NOMO-1 treated with DMSO at 0.1 percent for 48 hours (cell line): ENCODE data around the gene JUND.
A peak's percentile ranks its signal among the peaks of the same experiment; 100 is the strongest.

Experiments used
- DNase-seq: peaks from one replicate; lab custom pipeline; 2025; ENCODE audit not compliant: unreplicated experiment; lab: John Stamatoyannopoulos, UW

JUND gene

DNA sequence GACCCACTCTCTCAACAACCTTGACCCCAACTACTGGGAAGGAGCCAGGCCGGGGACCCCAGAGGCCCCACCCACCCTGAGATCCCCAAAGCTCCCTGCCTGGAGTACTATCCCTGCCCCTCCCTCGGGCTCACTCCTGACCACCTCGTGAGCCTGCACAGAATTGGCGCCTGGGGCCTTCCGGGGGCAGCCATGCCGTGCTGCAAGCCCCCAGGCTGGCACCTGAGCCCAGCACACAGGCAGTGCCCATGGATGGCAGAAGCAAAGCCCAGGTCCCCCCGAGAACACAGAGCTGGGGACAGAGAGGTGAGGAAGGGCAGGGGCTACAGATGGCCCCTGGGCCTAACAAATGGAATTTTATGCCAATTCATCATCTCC, 27.5 kb upstream of the JUND start:
- DNase-seq, result no peak

DNA sequence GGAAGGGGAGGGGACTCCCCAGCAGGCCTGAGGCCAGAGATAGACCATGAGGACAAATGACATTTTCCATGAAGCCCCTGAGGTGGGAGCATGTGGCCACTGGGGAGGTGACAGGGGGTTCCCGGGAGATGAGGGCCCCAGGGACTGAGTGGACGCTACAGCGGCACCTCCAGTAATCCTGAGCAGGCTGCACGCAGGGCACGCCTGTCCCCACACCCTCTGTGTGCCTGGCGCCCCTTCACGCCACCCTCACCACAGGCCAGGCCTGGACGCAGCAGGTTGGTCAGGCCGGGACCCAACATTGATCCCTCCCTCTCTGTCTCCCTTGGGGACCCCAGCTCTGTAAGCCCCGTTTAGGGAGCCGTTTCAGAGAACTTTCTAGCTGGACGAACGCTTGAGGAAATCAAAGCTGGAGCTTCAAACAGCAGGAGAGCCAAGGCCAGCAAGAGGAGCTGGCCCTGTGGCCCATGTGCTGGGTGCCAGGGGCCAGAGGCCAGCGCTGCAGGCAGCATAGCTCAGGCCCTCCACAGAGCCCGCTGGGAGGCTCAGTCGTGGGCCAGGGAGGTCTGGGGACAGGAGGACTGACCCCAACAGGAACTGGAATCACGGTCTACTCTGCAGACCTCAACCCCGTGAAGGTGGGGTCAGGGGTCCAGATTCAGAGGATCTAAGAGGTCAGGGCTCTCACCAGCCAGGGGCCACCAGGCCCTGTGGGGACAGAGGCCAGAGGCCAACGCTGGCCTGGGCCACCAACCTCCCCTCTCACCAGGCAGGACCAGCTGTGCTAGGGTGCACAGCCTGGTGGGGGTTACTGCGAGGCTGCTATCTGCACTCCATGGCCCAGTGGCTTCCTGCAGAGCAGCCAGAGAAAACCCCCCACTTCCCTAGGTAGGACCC, 26.9 kb upstream of the JUND start:
- no peak for DNase-seq

DNA sequence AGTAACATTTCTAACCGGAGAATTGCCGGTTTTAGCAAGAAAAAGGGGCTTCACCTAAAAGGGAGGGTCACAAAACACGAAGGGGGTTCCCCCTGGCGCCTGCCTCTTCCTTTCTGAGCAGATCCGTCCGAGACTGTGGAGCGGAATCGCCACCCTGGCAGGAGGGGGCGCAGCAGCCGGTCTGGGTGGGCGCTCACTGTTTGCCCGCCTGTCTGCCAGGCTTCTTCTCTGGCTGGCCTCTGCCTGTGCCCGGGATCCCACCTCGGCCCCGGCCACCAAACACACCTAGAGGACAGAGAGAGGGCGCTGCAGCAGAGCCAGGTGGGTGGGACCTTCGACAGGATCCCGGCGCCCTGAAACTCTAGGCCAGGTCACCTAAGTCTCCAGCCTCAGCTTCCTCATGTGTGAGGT, 25.9 kb upstream of the JUND start:
- no peak for DNase-seq

DNA sequence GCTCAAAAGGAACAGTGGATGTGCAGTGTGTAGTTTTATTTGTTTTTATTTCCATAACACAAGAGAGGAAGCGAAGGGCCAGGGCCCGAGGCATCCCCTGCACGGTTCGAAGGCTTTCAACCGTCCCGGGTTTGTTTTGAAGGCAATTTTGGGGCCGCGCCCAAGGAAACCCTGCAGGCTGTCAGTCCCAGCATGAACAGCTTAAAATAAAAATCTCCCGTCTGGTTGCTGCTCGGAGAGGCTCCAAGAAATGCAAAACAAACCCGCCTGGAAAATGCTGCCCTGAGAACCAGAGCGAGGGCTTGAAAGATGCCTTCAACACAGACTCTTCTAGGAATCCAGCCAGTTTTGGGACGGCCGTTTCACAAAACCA, 25.5 kb upstream of the JUND start:
- DNase-seq, result no peak

DNA sequence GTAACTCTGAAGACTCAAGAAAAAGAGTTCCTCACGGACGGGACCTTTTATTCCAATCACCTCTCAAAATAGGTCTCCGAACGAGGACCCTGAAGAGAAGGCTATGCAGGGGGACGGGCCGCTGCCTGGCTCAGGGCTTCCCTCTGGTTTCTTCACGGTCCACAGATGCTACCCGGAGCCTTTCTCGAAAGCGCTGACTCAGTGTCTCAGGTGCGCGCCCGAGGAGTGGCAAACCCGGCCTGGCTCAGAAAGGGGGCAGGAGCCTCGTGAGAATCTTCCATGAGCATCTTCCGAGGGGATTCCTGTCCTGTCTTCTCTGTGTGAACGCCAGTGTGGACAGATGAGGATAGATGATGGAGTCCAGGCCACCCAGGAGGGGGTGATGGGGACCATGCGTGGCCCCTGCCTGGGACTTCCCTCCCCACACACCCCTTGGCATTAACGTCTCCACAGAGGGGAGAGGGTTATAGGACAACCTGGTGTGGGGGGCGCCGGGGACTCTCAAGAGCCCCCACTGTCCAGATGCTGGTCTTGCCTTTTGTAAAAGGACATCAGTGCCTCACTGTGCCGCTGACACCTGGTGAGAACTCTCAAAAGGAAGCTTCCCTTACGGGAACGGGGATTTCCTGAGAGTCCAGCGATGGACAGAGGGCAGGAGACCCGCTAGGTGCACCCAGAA, 24.9 kb upstream of the JUND start:
- no peak for DNase-seq

DNA sequence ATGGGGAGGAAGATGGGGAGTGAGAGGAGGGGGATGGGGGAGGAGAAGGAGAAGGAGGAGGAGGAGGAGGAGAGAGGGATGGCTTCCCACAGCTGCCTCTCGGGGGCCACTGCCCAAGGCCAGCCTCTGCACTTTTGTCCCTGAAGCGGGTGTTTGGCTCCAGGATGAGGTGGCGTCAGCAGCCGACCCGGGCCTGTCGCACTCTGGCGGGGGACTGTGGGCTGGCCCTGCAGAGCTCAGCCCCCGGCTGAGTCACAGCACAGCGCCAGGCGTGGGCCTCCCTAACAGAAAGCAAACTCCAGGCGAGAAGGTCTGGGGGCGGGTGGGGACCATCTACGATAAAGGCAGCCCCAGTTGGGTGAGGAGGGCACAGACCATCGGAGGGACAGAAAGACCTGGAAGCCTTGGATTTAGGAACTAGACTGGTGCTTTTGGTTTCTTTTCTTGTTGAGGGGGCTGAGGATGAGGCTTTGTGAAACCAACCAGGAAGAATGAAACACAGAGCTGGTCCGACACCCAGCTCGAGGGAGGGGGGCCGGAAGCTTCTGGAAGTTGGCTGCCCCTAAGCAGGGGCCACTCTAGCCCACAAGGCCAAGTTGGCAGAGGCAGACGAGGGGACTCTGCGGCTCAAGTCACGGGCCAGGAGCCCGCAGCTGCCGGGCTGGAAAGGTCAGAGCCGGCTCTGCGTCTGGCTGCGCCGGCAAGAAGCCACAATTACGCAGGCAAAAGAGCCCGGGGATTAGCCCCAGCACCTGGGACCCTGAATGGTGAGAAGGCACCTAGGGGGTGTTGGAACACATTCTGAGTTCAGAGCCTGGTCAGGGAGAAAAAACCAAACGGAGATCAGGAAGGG, 23.3 kb upstream of the JUND start:
- peak; percentile 74 for DNase-seq

DNA sequence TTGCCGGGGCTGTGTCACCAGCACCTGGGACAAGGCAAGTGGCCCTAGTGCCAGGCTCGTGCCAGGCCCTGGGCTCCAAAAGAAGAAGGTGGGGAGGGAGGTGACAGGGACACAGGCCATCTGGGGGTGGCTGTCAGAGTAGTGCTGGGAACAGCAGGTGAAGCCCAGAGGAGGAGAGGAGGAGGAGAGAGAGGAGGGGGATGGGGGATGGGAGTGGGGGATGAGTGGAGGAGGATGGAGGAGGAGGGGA, 22.7 kb upstream of the JUND start:
- DNase-seq, result no peak

DNA sequence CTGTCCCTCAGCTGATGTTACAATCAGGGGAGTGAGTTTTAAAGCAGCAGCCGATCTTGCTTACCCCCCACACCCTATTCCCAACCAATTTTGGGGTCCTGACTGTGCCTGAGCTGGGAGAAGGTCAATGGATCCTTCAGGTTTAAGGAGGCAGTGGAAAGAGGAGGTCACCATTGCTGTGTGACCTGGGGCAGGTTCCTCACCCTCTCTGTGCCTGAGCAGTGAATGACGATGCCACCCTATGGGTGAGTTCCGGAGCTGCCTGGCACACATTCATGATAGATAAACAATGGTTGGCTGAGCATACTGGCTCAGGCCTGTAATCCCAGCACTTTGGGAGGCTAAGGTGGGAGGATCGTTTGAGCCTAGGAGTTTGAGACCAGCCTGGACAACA, 20.3 kb upstream of the JUND start:
- no peak for DNase-seq

DNA sequence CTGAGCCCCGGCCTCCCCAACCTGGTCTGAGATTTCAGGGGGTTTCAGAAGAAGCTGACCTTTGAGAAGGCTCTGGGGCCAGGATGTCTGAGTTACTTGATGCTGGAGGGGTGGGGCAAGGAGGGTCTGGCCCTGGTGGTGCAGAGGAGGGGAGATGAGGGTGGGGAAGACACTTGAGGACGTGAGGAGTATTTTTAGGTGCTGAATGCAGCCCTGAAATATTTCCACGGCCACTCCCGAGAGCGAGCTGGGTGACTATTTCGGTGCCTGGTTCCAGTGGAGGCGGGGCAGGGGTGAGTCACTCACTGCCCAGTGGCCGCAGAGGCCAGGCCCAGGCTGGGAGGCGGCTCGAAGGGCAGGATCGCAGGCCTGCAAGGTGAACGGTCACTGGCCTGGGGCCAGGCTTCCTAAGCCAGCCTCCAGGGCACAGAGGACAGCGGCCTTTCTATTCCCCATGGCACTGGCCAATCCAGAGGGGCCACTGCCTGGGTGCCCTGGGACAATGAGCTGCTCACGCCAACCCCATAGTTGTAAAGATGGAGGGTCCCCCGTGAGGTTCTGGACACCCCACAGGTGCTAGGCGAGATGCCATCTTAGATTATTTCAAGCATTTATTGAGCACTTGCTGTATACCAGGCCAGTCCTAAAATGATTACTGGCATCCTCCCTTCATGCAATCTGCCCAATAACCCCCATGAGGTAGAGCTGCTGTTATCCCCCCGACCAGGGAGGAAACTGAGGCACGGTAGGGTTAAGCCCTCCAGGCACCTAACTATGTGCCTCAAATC, 19.7 kb upstream of the JUND start:
- DNase-seq, result no peak

DNA sequence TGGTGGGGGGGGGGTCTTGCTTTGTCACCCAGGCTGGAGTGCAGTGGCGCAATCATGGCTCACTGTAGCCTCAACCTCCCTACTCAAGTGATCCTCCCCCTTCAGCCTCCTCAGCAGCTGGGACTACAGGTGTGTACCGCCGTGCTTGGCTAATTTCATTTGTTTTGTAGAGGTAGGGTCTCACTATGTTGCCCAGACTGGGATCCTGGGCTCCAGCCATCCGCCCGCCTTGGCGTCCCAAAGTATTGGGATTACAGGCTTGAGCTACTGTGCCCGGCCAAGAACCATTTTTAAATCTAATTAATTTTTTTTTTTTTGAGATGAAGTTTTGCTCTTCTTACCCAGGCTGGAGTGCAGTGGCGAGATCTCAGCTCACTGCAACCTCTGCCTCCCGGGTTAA, 18.2 kb upstream of the JUND start:
- DNase-seq, result no peak

DNA sequence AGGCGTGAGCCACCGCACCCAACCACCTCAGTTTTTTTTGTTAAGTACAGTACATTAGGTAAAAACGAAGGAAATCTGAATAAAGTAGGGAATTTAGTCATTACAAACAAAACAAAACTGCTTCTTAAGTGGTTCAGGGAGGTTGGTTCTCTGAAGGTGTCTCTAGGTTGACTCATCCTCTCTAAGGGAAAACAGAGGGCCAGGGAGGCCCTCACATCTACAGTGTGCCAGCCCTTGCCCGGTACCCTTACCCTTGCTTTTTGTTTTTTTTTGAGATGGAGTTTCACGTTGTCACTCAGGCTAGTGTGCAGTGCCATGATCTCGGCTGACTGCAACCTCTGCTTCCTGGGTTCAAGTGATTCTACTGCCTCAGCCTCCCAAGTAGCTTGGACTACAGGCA, 17.2 kb upstream of the JUND start:
- DNase-seq, result no peak

DNA sequence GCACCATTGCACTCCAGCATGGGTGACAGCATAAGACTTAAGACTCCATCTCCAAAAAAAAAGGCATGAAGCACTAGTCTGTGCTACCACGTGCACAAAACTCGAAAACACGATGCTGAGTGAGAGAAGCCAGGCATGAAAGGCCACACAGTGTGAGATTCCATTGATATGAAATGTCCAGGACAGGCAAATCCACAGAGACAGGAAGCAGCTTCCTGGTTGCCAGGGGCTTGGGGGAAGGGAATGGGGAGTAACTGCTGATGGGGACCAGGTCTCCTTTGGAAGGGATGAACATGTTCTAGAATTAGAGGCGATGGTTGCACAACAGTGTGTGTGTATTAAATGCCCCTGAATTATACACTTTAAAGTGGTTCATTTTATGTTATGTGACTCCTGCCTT, 15.9 kb upstream of the JUND start:
- no peak for DNase-seq

DNA sequence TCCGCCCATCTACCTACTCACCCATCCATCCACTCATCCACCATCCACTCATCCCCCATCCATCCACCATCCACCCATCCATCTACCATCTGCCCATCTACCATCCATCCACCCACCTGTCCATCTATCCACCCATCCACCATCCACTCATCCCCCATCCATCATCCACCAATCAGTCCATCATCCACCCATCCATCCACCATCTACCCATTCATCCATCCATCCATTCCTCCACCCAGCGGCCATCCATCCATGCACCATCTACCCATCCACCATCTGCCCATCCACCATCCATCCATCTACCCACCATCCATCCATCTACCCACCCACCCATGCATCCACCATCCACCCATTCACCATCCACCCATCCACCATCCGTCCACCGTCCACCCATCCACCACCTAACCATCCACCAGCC, 13.6 kb upstream of the JUND start:
- DNase-seq, result no peak

DNA sequence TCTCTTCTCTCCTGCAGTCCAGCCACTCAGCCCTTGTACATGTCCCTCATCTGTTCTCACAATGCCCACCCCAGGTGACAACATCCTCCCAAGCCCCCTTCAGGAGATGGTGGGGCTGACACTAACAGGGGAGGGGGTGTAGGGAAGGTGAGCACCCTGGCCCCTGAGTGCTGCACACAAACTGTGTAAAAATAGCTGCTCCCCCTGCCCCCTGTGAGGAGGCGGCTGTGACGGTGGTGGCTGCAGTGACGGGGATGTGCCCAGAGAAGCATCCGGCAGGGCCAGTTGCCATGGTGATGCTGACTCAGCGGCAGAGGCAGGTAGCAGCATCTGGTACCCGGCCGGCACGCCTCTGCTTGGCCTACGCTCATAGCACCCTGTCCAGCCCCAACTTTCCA, 13.0 kb upstream of the JUND start:
- DNase-seq, result no peak

DNA sequence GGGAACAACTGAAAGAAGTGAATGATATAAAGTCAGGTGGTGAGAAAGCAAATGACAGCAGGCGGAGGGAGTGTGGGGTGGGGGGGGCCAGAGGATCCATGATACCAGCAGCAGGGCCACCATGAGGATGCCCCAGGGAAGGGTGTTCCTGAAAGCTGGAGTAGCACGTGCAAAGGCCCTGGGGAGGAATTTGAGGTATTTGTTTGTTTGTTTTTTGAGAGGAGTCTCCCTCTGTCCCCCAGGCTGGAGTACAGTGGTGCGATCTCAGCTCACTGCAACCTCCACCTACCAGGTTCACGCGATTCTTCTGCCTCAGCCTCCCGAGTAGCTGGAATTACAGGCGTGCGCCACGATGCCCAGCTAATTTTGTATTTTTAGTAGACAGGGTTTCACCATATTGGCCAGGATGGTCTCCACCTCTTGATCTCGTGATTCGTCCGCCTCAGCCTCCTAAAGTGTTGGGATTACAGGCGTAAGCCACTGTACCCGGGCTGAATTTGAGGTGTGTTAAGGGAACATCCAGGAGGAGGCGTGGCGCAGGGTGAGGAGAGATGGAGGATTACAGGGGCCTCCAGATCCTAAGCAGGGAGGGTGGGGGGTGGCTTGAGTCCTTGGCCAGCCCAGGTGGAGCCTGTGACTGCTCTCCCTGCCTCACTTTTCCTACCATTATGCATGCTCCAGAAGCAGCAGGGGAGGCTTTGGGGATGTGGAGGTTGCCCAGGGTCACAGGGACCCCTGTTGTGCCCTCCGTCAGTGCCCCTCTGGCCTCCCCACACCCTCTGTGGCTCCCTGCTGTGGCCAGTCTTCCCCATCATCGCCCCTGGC, 12.4 kb upstream of the JUND start:
- DNase-seq, result no peak

DNA sequence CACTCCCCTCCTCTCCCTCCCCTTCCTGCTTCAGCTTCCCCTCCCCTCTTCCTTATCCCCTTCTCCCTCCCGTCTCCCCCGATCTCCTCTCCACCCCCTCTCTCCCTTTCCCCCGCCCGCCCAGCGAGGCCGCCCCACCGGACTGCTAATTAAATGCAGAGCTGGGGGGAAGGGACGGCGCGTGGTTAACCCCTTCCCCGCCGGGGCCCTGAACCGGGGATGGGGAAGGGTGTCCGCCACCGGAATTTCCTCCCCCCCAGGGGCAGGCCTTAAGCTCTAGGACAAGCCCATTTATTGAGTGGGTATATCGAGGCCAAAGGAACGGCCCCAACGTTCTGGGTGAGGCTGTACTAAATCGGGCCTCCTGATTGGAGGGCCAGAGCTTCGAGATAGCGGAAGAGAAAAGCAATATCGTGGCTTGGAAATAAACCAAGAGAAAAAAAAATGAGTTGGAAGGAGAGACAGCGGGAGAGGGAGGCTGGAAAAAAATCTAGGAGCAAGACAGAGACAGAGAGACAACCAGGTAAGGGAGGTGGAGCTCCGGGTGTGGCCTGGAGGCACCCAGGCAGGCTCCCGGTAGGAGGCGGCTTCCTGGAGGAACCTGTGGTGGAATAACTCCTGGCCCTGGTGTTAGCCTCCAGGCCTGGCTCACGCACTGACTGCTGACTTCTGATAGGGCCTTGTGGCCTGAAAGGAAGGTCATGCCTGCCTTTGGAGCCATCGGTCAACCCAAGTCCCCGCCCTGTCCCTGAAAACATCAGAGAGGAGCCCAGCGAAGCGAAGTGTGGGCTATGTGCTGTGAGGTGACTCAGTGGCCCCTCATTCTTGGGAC, 11.6 kb upstream of the JUND start:
- DNase-seq, result peak; percentile 87

DNA sequence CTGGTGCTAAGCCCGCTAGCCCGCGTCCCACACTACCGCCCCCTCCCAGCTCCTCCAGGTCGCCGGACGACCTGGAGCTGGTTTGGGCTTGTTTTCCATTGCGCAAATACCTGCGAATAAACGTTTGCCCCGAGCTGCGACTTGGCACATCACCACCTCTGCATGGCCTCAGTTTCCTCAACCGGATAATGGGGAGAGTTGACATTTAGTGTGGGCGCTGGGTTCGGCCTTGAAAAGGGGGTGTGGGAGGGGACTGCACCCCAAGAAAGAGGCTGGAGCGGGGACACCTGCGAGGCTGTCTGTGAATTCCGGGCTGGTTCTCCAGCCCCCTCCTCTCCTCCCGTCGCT, 11.0 kb upstream of the JUND start:
- peak; percentile 66 for DNase-seq

DNA sequence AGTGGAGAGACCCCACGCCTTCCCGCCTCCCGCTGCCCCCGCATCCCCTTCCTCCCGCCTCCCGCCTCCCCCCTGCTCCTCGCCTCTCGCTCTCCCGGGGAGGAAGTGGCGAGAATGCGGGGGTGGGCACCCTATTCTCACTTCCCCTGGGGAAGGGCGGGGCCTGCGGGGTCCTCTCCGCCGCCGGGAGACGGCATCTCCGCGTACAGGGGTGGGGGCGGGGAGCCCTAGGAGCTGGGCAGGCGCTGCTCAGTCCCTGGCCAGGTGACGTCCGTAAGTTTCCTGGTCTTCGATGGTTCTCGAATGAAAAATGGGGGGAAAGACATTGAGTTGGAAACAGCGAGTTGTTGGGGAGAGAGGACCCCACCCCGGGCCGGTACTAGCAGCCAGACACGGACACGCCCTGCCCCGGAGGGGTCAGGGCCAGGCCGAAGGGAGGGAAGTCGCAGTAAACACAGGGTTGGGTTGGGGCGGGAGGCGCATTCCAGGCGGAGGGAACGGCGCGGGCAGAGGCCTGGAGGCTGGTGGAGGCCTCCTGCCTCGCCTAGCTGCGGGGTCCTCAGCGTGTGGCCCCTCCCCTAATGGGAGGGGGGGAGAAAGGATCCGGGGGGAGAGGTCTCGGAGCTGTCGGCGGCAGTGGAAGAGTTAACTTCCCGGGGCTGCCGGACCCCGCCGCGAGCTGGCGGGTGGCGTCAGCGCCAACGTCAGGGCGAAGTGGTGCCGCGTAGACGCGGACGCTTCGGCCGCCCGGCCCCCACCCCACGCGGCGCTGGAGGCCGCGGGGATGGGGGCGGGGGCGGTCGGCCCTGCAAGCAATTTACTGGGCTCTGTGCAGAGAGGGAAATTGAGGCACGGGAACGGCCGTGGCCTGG, 10.4 kb upstream of the JUND start:
- peak; percentile 93 for DNase-seq
